Pons (tissue), 1 donor: ENCODE measurements around the gene CTSA.
"Not testable (repeated sequence)": the region's sequence is repeated elsewhere in the genome, so short reads cannot be mapped to it uniquely, and the experiment has no call there.

Experiments
- DNase-seq: peaks from one replicate; pipeline ENCODE4 v3.0.0-alpha.2; 2016; ENCODE audit warnings: low spot score

The CTSA gene

DNA sequence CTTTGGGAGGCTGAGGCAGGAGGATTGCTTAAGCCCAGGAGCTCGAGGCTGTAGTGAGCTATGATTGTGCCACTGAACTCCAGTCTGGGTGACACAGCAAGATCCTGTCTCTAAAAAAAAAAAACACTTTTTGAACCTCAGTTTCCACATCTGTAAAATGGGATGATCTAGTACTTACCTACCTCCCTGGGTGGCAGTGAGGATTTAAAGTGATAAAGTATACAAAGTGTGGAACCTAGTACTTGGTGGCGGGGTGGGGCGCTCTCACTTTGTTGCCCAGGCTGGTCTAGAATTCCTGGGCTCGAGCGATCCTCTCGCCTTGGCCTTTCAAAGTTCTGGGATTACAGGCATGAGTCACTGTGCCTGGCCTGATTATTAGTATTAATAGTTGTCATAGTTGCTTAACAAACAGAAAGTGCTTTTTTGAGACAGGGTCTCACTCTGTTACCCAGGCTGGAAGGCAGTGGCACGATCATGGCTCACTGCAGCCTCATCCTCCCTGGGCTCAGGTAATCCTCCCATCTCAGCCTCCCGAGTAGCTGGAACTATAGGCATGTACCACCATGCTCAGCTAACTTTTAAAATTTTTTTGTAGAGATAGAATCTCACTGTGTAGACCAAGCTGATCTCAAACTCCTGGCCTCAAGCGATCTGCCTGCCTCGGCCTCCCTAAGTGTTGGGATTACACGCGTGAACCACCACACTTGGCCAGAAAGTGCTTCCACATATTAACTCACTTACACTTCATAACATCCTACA, 27.8 kb downstream of the CTSA start:
- DNase-seq, result no peak

DNA sequence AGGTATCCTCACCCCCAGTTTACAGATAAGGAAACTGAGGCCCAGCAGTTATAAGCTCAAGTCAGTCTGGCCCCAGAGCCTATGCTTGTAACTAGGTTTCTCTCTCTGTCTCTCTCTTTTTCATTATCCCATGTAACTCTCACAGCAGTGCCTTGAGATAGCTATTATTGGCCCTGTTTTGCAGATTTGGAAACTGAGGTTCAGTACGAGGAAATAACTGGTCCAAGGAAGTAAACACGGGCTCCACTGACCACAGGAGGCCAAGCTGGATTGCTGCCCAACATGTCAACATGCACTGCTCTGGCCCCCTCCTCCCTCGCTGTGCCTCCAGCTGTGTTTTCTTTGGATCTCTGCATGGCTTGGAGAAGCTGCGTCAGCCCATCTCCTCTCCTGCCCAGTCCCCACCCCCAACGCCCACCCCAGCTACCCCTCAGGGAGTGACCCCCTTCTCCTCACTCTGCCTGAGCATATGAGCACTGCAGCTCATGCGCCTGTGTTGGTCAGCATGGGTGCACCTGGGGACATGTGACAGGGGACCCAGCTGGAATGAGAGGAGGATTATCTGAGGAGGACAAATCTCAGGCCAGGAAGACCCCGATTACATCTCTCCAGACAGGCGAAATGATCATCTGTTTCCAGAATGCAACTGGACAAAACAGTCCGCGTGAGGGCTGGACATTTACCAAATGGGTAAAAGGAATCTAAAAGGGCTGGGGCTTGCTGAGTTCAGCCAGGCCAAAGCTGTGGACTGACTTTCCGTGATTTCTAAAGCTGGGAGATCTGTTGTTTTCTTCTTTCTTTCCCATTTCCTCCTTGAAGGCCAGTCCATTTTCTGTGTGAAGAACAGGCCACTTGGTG, 28.6 kb downstream of the CTSA start:
- no peak for DNase-seq

DNA sequence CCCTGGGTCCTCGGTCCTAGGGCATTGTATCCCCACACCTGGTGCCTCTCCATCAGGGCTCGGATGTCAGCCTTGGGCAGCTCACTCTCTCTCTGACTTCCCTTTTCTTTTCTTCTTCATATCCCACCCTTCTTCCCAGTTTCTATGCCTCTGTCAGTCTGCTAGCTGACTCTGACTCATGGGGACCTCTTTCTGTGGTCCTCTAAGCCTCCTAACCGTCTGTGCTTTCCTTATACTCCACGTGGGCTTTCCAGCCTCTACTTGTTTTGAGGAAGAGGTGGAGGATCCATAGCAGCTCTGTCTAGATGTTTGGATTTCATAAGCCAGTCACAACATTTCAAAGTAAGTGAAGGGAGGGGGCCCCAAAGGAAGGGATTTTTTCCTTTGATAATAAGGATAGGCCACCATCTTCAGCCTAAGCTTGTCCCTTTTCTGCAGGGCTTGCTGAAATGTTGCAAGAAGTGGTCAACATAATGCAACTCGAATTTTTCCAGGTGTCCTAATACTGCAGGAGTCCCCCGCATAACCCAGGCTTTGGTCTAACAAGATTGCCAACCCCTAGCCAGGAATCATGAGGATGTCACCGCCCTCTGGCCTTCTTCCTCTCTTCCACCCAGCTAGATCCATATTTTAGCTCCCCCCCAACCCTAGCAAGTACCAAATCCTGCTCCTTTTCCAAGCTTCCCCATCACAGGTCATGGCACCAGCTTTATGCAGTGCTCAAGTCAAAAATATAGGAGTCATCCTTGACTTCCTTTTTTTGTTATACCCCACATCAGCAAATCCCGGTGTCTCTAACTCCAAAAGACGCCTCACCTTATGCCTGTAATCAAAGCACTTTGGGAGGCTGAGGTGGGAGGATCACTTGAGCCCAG, 29.6 kb downstream of the CTSA start:
- no peak for DNase-seq

DNA sequence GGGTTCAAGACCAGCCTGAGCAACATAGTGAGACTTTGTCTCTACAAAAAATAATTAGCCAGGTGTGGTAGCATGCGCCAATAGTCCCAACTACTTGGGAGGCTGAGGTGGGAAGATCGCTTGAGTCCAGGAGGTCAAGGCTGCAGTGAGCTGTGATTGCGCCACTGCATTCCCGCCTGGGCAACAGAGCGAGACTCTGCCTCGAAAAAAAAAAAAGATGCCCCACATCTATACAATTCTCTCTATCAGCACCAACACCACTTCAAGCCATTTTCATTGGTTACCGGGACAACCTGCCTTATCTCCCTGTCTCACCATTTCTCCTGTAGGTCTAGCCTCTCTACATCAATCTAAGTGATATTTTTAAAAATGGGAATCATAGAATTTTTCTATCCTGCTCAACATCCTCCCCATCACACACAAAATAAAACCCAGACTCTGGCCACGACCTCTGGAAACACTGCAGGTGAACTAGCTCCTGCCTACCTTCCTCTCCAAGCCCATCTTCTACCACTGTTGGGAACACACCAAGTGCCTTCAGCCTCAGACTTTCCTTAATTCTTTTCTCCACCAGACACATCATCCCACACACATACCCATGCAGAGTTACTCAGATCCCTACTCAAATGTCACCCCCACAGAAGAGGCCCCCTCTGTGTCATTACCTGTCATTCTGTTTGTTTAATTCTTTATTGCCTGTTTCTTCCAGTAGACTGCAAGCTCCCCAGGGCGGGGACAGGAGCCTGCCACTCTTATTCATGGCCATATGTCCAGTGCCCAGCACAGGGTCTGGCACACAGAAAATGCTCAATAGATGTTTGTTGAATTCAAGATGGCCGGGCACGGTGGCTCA, 30.4 kb downstream of the CTSA start:
- DNase-seq, result no peak

DNA sequence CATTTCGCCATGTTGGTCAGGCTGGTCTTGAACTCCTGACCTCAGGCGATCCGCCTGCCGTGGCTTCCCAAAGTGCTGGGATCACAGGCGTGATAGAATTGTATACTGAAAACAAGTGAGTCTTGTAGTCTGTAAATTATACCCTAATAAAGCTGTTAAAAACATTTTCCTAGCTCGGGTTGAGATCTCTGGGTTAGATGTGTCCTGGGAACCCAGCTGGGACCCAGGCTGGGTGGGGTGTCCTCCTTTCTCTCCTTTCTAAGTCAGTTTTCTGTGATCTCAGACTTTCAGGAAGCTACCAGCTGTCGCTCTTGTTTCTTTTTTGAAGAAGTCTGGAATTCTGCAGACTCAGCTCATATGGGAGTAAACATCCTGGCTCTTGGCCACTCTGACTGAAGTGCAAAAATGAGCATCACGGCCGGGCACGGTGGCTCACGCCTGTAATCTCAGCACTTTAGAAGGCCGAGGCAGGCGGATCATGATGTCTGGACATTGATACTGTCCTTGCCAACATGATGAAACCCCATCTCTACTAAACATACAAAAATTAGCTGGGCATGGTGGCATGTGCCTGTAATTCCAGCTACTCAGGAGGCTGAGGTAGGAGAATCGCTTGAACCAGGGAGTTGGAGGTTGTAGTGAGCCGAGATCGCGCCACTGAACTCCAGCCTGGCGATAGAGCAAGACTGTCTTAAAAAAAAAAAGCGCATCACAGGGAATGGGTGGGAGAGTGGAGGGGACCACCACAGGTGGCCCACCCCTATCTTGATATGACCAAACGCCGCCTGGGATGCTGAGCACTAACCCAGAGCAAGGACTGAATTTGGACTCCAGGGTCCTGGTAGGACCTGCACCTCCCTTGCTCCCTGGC, 33.5 kb downstream of the CTSA start:
- DNase-seq, result peak; percentile 81

DNA sequence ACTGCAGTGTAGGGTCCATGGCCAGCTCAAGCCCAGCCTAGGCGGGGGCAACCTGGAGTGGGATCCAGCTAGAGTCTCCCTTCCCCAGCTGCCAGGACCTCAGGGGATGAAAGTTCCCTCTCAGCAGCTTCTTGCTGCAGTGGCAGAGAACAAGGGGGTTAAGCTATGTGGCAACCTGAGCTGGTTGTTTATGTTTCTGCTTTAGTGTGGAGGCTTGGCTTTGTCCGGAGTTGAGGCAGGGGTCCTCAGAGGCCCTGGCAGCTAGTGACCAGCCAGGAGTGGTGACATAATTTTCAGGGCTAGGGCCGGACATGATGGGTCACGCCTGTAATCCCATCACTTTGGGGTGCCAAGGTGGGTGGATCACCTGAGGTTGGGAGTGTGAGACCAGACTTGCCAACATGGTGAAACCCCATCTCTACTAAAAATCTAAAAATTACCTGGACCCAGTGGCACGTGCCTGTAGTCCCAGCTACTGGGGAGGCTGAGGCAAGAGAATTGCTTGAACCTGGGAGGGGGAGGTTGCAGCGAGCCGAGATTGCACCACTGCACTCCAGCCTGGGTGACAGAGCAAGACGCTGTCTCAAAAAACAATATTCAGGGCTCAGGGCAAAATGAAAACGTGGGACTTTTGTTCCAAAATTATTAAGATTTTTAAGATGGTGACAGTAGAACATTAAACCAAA, 34.8 kb downstream of the CTSA start:
- DNase-seq, result no peak

DNA sequence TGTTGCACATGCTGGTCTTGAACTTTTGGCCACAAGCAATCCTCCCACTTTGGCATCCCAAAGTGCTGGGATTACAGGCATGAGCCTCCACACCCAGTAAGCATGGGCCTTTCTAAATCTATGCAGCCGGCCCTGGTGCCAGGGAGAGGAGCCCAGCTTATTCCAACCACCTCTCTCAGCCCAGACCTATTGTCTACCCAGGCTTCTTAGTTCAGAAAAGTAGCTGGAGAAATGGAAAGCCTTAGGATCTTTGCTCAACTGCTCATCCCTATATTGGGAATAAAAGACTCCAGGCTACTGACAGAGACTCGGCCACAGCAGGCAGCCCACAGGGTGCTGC, 35.6 kb downstream of the CTSA start:
- no peak for DNase-seq

DNA sequence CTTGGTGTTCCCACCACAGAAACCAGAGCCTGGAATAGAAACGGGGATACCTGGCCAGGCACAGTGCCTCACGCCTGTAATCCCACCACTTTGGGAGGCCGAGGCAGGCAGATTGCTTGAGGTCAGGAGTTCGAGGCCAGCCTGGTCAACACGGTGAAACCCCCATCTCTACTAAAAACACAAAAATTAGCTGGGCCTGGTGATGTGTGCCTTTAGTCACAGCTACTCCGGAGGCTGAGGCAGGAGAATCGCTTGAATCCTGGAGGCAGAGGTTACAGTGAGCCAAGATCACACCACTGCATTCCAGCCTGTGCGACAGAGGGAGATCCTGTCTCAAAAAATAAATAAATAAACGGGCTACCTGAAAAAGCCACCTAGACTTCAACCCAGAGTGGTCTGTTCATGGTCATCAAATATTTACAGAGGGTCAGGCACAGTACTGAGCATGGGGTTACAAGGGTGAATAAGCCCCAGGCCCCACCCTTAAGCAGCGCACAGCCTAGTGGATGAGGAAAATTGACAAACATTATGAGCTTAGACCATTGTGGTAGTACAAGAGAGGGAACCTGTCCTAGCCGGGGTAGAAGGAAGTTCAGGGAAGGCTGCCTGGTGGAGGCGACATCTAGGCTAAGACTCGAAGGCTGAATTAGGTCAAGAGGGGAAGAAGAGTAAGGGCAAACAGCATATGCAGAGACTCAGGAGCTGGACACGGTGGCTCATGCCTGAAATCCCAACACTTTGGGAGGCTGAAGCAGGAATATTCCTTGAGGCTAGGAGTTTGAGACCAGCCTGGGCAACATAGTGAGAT, 36.1 kb downstream of the CTSA start:
- no peak for DNase-seq

DNA sequence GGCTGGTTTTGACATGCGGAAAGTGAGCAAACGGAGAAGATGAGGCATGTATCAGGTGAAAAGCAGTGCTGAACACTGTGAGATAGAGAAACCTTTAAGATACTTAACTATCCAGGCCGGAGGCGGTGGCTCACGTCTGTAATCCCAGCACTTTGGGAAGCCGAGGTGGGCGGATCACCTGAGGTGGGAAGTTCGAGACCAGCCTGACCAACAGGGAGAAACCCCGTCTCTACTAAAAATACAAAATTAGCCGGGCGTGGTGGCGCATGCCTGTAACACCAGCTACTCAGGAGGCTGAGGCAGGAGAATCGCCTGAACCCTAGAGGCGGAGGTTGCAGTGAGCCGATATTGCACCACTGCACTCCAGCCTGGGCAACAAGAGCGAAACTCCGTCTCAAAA, 40.5 kb downstream of the CTSA start:
- not testable (repeated sequence) for DNase-seq

DNA sequence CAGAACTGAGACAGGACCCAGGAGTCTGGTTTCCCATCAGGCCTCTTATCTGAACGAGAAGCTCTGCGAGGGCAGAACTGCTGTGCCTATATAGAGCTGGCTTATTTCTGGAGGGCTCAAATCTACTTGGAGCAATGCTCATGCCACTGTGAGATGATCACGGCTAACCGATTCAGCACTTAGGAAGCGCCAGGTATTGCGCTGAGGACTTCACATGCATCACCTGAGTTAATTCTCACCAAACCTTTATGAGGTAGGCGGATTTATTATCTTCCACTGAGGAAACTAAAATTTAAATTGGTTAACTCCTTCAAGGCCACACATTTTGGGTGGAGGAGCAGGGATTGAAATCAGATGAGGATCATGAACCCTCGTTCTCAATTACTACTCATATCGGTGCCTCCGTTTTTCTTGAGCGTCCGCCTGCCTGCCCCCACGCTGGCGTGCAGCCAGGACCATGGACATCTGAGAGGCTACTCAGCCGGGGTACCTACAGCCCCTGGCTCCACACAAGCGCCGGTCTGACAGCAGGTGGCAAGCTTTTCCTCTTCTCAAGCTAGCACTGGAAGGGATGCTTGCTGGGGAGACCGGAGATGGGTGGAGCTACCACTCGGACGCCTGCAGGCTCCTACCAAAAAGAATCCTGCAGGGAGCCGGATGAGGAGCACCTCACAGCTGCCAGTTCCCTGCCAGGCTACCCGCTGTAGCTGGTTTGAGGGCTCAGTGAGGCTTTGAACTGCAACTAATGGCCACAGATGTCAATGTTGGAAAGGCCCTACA, 42.3 kb downstream of the CTSA start:
- DNase-seq, result peak; percentile 71

DNA sequence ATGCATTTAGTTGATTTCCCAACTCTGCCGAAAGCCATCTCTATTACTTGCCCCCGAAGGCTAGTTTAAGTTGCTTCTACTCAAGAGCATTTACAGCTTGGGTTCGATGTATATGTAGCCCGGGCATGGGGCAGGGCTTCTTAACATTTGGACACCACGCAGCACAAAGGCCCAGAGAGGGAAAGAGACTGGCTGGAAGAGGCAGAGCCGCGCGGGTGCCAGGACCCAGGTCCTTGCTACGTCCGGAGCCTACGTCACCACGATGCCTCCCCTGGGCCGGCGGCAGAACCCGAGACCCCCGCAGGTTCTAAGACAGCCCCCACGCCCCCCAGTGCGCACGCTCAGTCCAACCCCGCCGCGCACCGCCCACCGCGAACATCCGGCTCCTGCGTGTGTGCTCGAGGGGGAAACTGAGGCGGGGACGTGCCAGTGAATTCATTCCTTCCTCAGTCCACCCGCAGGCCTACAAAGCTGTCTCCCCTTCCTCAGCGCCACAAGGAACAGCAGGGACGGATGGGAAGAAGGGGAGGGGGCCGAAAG, 43.0 kb downstream of the CTSA start:
- no peak for DNase-seq

DNA sequence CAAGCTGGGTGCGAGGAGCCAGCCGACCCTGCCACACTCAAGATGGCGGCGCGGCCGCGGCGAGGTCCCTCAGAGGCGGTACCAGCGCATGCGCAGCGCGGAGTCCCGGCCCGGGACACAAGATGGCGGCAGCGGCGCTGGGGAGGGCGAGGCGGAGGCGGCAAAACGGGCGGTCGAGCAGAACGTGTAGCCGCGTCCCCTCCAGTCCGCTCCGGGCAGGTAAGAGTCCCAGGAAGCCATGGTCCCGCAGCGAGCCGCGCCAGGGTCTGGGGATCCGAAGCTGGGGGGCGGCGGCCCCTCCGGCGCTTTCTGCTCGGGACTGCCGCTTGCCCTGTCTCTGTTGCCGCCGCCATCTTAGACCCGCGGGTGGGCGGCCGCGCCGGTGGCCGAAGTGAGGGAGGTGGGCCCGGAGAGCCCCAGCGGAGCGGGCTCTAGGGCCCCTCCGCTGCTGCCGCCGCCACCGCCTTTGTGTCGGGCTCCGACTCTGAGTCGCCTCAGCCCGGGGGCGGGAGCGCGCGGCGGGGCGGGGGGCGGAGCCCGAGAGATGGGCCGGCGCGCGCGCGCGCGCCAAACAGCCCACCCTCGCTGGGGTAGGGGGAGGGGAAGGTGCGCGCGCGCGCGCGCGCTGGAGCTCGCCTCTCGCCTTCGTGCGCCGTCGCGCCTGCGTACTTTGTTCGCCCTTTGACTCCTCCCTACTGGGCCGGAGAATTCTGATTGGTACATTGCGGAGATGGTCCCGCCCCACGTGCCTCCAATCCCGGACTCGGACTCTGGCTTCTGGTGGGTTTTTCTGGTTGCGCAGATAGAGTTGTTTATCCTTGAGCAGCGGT, 43.7 kb downstream of the CTSA start, which contains the start of gene PCIF1:
PCIF1 (plus strand) TSS at position 98 of the 830 bp plus-strand sequence. CDS start 4,317 bp downstream, outside the sequence.
- peak; percentile 99 for DNase-seq

DNA sequence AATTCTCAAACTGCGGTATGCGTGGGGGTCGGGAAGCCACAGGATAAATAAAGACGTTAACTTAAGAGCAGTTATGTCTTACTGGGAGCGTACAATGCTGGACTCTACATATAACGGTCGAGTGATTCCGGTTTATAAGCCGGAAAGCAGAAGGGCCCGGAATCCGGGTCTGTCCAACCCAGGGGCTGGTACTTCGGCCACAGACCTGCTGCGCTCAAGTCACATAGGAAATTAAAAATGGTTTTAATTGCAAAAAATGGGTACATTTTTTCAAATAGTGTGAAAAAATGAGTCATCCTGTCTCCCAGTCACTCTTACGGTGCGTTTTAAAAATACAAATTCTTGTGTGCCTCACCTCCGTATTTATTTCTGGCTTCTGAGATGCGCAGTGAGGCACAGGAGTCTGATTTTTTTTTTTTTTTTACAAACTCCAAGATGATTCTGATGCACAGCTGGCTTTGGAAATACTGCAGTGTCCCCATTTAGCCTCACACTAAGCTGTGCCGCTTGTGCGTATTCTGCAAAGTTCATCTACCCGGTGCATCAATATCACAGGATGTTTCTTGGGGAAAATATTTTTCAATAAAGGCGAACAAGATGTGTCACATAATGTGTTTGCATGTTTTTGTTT, 44.4 kb downstream of the CTSA start:
- DNase-seq, result peak; percentile 37

DNA sequence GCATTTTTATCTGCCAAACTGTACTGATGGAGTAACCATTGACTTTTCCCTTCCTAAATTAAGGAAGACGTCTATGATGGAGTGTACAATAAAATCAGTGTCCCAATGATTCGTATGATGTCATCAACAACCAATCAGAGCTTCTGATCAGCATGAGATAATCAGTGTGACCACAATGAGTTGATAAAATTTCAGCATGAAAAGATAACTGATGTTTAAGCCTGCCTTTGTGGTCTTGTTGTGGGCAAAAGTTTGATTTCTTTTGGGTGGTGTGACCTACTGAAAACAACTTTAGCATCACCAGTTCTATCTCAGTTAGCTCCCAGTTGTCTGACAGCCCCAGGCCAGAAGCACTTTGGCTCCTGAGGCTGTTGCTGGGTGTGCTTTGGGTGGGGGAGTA, 46.6 kb downstream of the CTSA start:
- DNase-seq, result no peak

DNA sequence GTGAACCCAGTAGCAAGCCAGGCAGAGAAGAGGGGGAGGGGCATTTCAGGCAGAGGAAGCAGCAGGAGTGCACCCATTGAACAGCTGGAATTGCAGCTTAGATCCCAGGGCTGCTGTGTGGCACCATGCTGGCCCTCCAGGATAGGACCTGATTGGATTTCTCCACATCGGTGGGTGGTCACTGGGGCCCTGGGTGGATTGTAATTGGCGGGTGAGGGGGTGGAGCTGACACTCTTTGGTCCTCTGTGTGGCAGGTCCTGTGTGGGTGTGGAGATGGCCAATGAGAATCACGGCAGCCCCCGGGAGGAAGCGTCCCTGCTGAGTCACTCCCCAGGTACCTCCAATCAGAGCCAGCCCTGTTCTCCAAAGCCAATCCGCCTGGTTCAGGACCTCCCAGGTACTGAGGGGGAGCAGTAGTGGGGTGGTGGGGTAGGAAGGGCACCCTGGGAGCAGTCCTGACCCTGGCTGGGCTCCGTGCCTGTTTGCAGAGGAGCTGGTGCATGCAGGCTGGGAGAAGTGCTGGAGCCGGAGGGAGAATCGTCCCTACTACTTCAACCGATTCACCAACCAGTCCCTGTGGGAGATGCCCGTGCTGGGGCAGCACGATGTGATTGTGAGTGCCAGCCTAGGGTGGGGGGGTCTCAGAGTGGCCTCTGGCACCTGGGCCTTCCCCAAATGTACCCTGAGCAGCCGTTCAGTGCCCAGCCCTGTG, 47.7 kb downstream of the CTSA start:
- no peak for DNase-seq

DNA sequence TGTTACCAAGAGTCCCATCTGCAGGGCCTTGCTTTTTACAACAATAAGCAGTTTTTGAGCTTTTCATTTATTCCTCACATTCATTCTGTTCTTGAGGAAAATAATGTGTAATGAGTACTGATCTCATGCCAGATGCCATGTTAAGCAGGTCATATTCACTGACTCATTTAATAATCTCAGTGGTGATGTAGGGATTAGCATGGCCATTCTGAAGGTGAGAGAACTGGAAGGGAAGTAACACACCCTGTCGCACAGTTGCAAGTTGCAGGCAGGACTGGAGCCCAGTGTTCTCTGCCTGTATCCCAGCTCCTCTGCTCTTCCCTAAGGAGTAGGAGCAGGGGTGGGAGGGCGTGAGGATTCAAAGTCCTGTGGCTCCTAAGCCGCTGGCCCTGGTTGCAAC, 48.9 kb downstream of the CTSA start:
- DNase-seq, result no peak
